GM12891 (cell line): ENCODE results near the gene ANO7.
"Not testable (repeated sequence)": the region's sequence is repeated elsewhere in the genome, so short reads cannot be mapped to it uniquely, and the experiment has no call there.

ENCODE experiments used
- DNase-seq: peaks from one replicate; pipeline ENCODE4 v3.0.0; 2011; ENCODE audit warnings: low spot score; ENCODE audit not compliant: insufficient read length
- FAIRE-seq: peaks from 2 replicates; lab custom pipeline; 2011; peaks lifted over from hg19 to GRCh38; lab: Jason Lieb, UNC
- PAX5 ChIP-seq: IDR thresholded peaks from 2 replicates; pipeline ENCODE4 v1.6.1; 2011; ENCODE audit warnings: low read length, moderate library complexity, mild to moderate bottlenecking; ENCODE audit not compliant: insufficient read depth, severe bottlenecking
- POLR2A ChIP-seq: IDR thresholded peaks from 2 replicates; pipeline ENCODE4 v1.6.1; 2011; ENCODE audit warnings: low read depth, low read length, control low read depth
- POLR2AphosphoS5 ChIP-seq: IDR thresholded peaks from 2 replicates; pipeline ENCODE4 v1.6.1; 2011; ENCODE audit warnings: low read depth, low read length, control low read depth
- POU2F2 ChIP-seq: IDR thresholded peaks from 2 replicates; pipeline ENCODE4 v1.6.1; 2011; ENCODE audit warnings: low read depth, mild to moderate bottlenecking, control low read depth, low read length, moderate library complexity
- SPI1 ChIP-seq: IDR thresholded peaks from 2 replicates; pipeline ENCODE4 v1.6.1; 2011; ENCODE audit warnings: low read depth, low read length, control low read depth
- TAF1 ChIP-seq: IDR thresholded peaks from 2 replicates; pipeline ENCODE4 v1.6.1; 2011; ENCODE audit warnings: low read depth, low read length, control low read depth

Gene ANO7

DNA sequence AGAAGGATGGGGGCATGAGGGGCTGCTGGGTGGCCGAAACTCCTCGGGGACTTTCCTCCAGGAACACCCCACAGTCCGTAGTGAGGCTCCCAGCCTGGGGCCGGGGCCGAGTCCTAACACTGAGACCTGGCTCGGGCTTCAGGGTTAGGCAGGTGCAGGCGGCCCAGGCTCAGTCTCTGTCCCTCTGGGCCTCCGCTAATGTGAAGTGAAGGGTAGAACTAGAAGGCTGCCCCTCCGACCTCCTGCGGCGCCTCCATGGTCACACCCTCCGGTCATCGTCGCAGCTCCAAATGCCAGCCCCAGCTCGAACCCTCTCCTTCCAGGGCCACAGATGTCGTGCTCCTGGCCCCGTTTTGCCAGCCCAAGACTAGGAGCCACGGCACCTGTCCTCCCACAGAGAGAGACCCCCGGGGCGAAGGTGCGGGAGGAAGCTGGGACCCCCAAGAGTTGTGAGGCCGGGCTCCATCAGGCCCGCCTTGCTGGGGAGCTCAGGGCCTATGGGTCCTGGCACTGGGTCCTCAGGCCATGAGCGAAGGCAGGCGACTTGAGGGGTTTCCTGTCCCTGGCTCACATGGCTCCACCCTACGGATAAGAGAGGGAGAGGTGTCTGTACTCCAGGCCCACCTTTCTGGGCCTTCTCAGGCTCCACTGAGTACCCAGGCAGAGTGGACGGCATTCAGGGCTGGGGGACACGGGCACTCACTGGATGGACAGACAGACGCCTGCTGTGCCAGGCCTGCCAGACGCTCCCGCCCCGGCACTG is 797 bp downstream of the ANO7 start:
- DNase-seq = no peak
- FAIRE-seq = no peak

DNA sequence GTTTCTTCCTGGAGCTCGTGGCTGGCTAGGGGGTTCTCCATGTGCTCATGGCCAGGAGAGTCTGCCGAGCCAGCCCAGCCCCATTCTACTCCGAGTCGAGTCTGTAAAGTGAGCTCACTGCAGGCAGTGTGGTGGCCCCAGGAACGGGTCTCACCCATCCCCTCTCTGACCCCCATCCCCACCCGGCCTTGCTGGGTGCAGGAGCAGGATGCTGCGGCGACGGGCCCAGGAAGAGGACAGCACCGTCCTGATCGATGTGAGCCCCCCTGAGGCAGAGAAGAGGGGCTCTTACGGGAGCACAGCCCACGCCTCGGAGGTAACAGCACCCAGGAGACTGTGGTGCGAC is 1.4 kb downstream of the ANO7 start:
- DNase-seq (no peak), FAIRE-seq (no peak)
- TF ChIP-seq TAF1 (no peak), POLR2A (no peak), SPI1 (no peak), POU2F2 (no peak), POLR2AphosphoS5 (no peak), PAX5 (no peak)

More for the DNA sequence above, 797 bp downstream of the ANO7 start:
- no peak for TF ChIP-seq PAX5
- no peak for TF ChIP-seq SPI1
- TF ChIP-seq POU2F2 = no peak
- no peak for TF ChIP-seq TAF1

GRCh38 chr2:241190291-241190981 is 2.0 kb downstream of the ANO7 start:
- DNase-seq (no peak), FAIRE-seq (no peak)
- TF ChIP-seq SPI1 (no peak), POU2F2 (no peak), TAF1 (no peak), POLR2AphosphoS5 (no peak), PAX5 (no peak), POLR2A (no peak)

- no peak for FAIRE-seq
- no peak for TF ChIP-seq POU2F2
- TF ChIP-seq PAX5 = no peak
- TF ChIP-seq POLR2AphosphoS5 = no peak
- no peak for TF ChIP-seq SPI1
- no peak for TF ChIP-seq TAF1
- no peak for TF ChIP-seq POLR2A
- no peak for DNase-seq
Observed at GRCh38 chr2:241191081-241191480, 2.6 kb downstream of the ANO7 start.

DNA sequence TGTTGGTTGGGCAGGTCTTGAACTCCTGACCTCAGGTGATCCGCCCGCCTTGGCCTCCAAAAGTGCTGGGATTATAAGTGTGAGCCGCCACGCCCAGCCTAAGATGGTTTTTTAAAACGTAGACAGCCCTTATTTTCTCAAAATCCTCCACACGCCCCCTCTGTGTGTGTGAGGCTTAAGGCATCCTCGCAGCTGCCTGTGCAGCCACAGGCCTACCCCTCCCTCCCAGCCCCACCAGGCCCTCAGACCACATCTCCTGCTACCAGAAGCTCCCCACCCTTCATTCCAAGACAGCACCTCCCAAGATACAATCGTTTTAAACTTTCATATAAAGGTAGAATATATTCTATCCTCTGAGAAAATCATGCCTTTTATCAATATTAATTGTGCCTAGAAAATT is 4.8 kb downstream of the ANO7 start:
- DNase-seq (no peak), FAIRE-seq (no peak)
- TF ChIP-seq SPI1 (no peak), TAF1 (no peak), PAX5 (no peak), POU2F2 (no peak), POLR2A (no peak), POLR2AphosphoS5 (no peak)

DNA sequence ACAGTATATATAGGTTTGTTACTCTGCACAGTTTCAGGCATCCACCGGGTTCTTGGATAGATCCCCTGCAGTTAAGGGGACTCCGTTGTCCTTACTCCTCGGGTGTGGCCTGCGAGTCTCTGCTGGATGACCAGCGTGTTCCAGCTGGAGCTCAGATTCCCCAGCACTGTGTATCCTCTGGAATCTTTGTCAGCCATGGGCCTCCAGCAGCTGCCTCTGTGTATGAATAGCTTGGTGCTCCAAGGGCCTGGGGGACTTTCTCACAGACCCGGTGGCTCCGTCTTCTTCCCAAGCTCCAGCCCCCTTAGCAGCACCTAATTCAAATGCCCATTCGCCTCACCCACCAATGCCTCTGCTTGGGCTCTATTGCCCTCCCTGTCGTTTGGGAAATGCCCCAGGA is 6.3 kb downstream of the ANO7 start:
- no peak for TF ChIP-seq SPI1
- no peak for TF ChIP-seq POLR2AphosphoS5
- TF ChIP-seq POLR2A = no peak
- no peak for TF ChIP-seq TAF1
- TF ChIP-seq PAX5 = no peak
- no peak for TF ChIP-seq POU2F2
- FAIRE-seq (no peak), DNase-seq (no peak)

GRCh38 chr2:241195506-241196130 is 7.1 kb downstream of the ANO7 start:
- no peak for DNase-seq
- no peak for FAIRE-seq
- TF ChIP-seq PAX5 (no peak), POLR2A (no peak), TAF1 (no peak), POLR2AphosphoS5 (no peak), POU2F2 (no peak), SPI1 (no peak)

- not testable (repeated sequence) for DNase-seq, FAIRE-seq
Observed at GRCh38 chr2:241197246-241197645, 8.8 kb downstream of the ANO7 start.

DNA sequence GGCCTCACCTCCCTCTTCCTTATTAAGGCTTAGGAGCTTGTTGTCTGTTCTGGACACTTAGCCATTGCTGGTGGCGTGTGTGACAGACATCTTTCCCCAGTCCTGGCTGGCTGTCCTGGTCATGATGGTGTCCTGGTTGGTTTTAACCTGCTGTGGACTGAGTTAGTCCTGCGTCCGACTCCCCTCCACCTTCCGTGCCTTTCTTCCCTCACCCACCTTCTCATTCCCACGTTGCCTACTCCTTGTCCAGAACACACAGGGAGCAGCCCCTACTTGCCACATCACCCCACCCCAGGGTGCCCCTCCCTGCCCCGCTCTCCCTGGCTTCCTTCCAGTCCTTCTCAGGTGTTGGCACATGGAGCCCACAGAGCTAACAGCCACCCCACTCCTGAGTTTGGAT is 9.5 kb downstream of the ANO7 start:
- TF ChIP-seq POU2F2 = no peak
- no peak for TF ChIP-seq TAF1
- TF ChIP-seq POLR2AphosphoS5 = no peak
- TF ChIP-seq PAX5 = no peak
- TF ChIP-seq POLR2A = no peak
- no peak for TF ChIP-seq SPI1
- no peak for DNase-seq
- FAIRE-seq = no peak
